GM13976 (cell line): ENCODE measurements around the gene SPRN.

Source experiments
- DNase-seq: peaks from one replicate; pipeline ENCODE4 v3.0.0; 2012; ENCODE audit warnings: low spot score
- CTCF ChIP-seq: IDR thresholded peaks from 2 replicates; pipeline ENCODE4 v1.5.1; 2012; ENCODE audit warnings: borderline replicate concordance, mild to moderate bottlenecking; ENCODE audit not compliant: insufficient read depth; ENCODE audit errors: extremely low read depth, missing control alignments, control extremely low read depth
- in situ Hi-C: fragments of 300-500 bp; cut with MboI; formaldehyde crosslinking; loops from one replicate; pipeline ENCODE4 v1.12.0; 2022; ENCODE audit warnings: low sequenced_read_pairs, mixed read lengths, inconsistent platforms; ENCODE audit not compliant: unreplicated experiment

Gene SPRN

GRCh38 chr10:133401500-133401899 lies 22.9 kb downstream of the SPRN start:
- DNase-seq: peak; percentile 21
- no peak for TF ChIP-seq CTCF
- in situ Hi-C loops: no loop called here

- no peak for TF ChIP-seq CTCF
- peak; percentile 67 for DNase-seq
- in situ Hi-C loops: no loop called here
Observed at GRCh38 chr10:133400624-133401424, 23.6 kb downstream of the SPRN start.

DNA sequence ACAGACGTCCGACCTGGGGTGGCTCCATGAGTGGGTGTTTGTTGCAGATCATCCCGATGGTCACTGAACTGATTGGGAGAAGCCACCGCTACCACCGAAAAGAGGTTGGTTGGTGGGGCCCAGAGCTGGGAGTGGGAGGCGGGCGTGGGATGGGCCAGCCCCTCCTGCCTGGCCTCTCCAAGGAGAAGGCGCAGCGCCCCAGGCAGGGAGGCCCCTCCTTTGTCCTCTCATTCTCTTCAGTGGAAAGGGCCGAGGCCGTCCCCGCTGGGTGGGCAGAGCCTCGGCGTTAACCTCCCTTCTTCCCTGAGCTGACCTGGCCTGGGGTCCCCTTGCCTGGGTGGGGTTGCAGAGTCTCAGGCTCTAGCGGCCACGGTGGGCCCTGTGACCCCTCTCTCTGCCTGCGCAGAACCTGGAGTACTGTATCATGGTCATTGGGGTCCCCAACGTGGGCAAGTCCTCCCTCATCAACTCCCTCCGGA lies 25.3 kb downstream of the SPRN start:
- TF ChIP-seq CTCF: no peak
- no peak for DNase-seq
- in situ Hi-C loops: no loop called here

GRCh38 chr10:133397938-133398337 lies 26.5 kb downstream of the SPRN start:
- DNase-seq: no peak
- in situ Hi-C loops: no loop called here
- TF ChIP-seq CTCF: no peak

DNA sequence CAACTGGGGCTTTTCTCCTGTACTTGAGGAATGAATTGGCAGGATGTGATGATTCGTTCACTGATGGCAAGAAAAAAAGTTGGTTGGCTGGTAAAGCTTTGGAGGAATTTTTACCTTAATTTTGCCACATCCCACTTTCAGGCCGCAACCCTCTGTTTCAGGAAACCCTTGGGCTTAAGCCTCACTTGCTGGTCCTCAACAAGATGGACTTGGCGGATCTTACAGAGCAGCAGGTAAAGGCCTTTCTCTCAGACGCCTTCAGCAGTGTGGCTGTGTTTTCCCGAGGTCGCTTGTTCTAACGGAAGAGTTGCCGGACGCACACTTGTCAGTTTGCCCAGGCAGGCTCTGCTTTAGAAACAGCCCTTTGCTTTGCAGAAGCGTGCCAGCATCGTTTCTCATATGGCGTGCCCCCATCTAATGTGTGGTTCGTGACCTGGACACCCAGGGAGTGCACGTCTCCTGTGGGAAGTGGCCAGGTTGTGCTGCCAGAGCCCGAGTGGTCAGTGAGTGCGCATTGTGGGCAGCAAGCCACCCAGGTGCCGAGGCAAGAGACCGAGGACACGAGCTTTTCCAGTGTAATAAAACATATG lies 28.3 kb downstream of the SPRN start:
- no peak for TF ChIP-seq CTCF
- no peak for DNase-seq
- in situ Hi-C loops: no loop called here

DNA sequence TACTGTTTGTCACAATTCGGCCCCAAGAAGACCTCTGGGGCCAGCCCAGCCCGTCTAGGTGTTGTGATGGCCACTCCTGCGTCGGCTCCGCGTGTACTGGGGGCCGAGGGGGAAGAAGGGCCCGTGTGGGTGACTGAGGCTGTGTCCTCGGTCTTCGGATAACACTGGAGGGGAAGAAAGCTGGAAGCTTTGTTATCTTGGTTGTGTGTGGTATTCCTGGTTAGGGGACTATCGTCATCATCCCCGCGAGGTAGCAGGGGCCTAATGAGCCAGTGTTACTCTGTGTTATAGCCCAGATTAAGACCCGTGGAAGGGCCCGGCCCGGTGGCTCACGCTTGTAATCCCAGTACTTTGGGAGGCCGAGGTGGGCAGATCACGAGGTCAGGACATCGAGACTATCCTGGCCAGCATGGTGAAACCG lies 29.6 kb downstream of the SPRN start:
- no peak for TF ChIP-seq CTCF
- peak; percentile 38 for DNase-seq
- in situ Hi-C loops: no loop called here
